ENCODE measurements around the gene SH2B3. TPM values are rescaled to one million over a fixed set of nuclear protein-coding genes. Genes with fewer than 3 reads are reported as not detected.

The SH2B3 gene
- total and polyA plus RNA-seq, 2 experiments from 2014 or later, result 5.5 to 11.6 TPM

GRCh38 chr12:111405149-111405858 lies 419 bp upstream of the SH2B3 start:
- TF ChIP-seq CTCF (IDR thresholded peaks at IDR 0.05; ENCODE audit: low read depth, low read length), result peak; percentile 44
- no peaks in the 10 kb centered on the region for H3K36me3 ChIP-seq
- H3K27ac ChIP-seq, result no peak overlapping the region
- H3K9me3 ChIP-seq (ENCODE audit: low read depth), result no peaks in the 10 kb centered on the region
- peak; percentile 93 to 97 for DNase-seq (ENCODE audit: low read depth in 1 of 2, low spot score in 1 of 2)
- H3K27me3 ChIP-seq, result no peaks in the 10 kb centered on the region
- peak overlapping the region; percentile 62 for H3K4me3 ChIP-seq
- H3K4me1 ChIP-seq (ENCODE audit: low read depth), result peaks cover 6% of the 10 kb centered on the region

GRCh38 chr12:111406474-111407376 lies 1.0 kb downstream of the SH2B3 start:
- H3K27ac ChIP-seq, result no peak overlapping the region
- peaks cover 9% of the 10 kb centered on the region for H3K4me1 ChIP-seq (ENCODE audit: low read depth)
- no peak for TF ChIP-seq CTCF (IDR thresholded peaks at IDR 0.05; ENCODE audit: low read depth, low read length)
- DNase-seq (ENCODE audit: low read depth in 1 of 2, low spot score in 1 of 2), result peak in 1 of 2 donors; percentile 64
- peak overlapping the region; percentile 62 for H3K4me3 ChIP-seq
- H3K27me3 ChIP-seq, result no peaks in the 10 kb centered on the region
- no peaks in the 10 kb centered on the region for H3K36me3 ChIP-seq
- H3K9me3 ChIP-seq (ENCODE audit: low read depth), result no peaks in the 10 kb centered on the region

- Histone ChIP-seq H3K9me3 (ENCODE audit: low read depth) (no peaks in the 10 kb centered on the region), H3K4me1 (ENCODE audit: low read depth) (peaks cover 17% of the 10 kb centered on the region), H3K27me3 (no peaks in the 10 kb centered on the region), H3K27ac (no peak overlapping the region), H3K4me3 (no peak overlapping the region), H3K36me3 (no peaks in the 10 kb centered on the region)
- TF ChIP-seq CTCF (IDR thresholded peaks at IDR 0.05; ENCODE audit: low read depth, low read length), result no peak
- no peak for DNase-seq (ENCODE audit: low read depth in 1 of 2, low spot score in 1 of 2)
These were observed 1.8 kb downstream of the SH2B3 start for GRCh38 chr12:111407377-111408115.

- H3K36me3 ChIP-seq, result no peaks in the 10 kb centered on the region
- no peak overlapping the region for H3K4me3 ChIP-seq
- no peak for DNase-seq (ENCODE audit: low read depth in 1 of 2, low spot score in 1 of 2)
- no peaks in the 10 kb centered on the region for H3K27me3 ChIP-seq
- no peak for TF ChIP-seq CTCF (IDR thresholded peaks at IDR 0.05; ENCODE audit: low read depth, low read length)
- no peak overlapping the region for H3K27ac ChIP-seq
- peaks cover 22% of the 10 kb centered on the region for H3K4me1 ChIP-seq (ENCODE audit: low read depth)
- no peaks in the 10 kb centered on the region for H3K9me3 ChIP-seq (ENCODE audit: low read depth)
These were observed 2.4 kb downstream of the SH2B3 start for GRCh38 chr12:111408116-111408440.

GRCh38 chr12:111408686-111409402 lies 3.1 kb downstream of the SH2B3 start:
- H3K4me1 ChIP-seq (ENCODE audit: low read depth), result peaks cover 28% of the 10 kb centered on the region
- no peak for TF ChIP-seq CTCF (IDR thresholded peaks at IDR 0.05; ENCODE audit: low read depth, low read length)
- H3K9me3 ChIP-seq (ENCODE audit: low read depth), result no peaks in the 10 kb centered on the region
- H3K4me3 ChIP-seq, result no peak overlapping the region
- no peaks in the 10 kb centered on the region for H3K36me3 ChIP-seq
- DNase-seq (ENCODE audit: low read depth in 1 of 2, low spot score in 1 of 2), result no peak
- no peaks in the 10 kb centered on the region for H3K27me3 ChIP-seq
- H3K27ac ChIP-seq, result no peak overlapping the region
